Spleen (tissue), 11 donors: ENCODE measurements around the gene CHD3. TPM values are rescaled to one million over a fixed set of nuclear protein-coding genes. Genes with fewer than 3 reads are reported as not detected.
A peak's percentile ranks its signal among the peaks of the same experiment; 100 is the strongest.

Experiments used
- DNase-seq: peaks from one replicate; pipeline ENCODE4 v3.0.0-alpha.2; 2020
- H3K27ac ChIP-seq, 8 donors: fragments of 200-600 bp; sonication (generic) in 7 of 8; 1 replicate in 4 of 8; 2 replicates in 4 of 8; pipeline versions ENCODE4 v1.5.0 to v1.8.0; 2016 to 2021; ENCODE audit warnings: inconsistent platforms in 4 of 8, mild to moderate bottlenecking in 4 of 8, moderate library complexity in 1 of 8
- H3K27me3 ChIP-seq, 7 donors: fragments of 200-600 bp; sonication (generic) in 6 of 7; replicated peaks in 1 of 7; 1 replicate in 4 of 7; 2 replicates in 3 of 7; pipeline versions ENCODE4 v1.5.0 to v1.8.0; 2016 to 2021; ENCODE audit warnings: inconsistent platforms in 3 of 7, mild to moderate bottlenecking in 1 of 7
- H3K36me3 ChIP-seq, 6 donors: fragments of 200-600 bp; sonication (generic) in 5 of 6; 1 replicate in 4 of 6; 2 replicates in 2 of 6; pipeline versions ENCODE4 v1.5.0 to v1.8.0; 2016 to 2021; ENCODE audit warnings: inconsistent platforms in 2 of 6
- H3K4me1 ChIP-seq, 6 donors: fragments of 200-600 bp; sonication (generic) in 5 of 6; 1 replicate in 3 of 6; 2 replicates in 3 of 6; pipeline versions ENCODE4 v1.5.0 to v1.8.0; 2016 to 2021; ENCODE audit warnings: inconsistent platforms in 3 of 6
- H3K4me3 ChIP-seq, 8 donors: fragments of 200-600 bp; sonication (generic) in 7 of 8; 1 replicate in 4 of 8; 2 replicates in 4 of 8; pipeline versions ENCODE4 v1.5.0 to v1.8.0; 2016 to 2021; ENCODE audit warnings: inconsistent platforms in 4 of 8, mild to moderate bottlenecking in 4 of 8, moderate library complexity in 2 of 8
- H3K9me3 ChIP-seq, 8 donors: fragments of 200-600 bp; sonication (generic) in 7 of 8; 1 replicate in 4 of 8; 2 replicates in 4 of 8; pipeline versions ENCODE4 v1.5.0 to v1.8.0; 2016 to 2021; ENCODE audit warnings: inconsistent platforms in 4 of 8
- POLR2A ChIP-seq, 3 donors: fragments of 450-650 bp; IDR thresholded peaks; one replicate each; pipeline ENCODE4 v1.5.1; 2017; ENCODE audit warnings: antibody characterized with exemption in 3 of 3, mild to moderate bottlenecking in 1 of 3
- POLR2AphosphoS5 ChIP-seq, 3 donors: sonication (generic); formaldehyde crosslinking; IDR thresholded peaks; one replicate each; pipeline ENCODE4 v1.5.1; 2017; ENCODE audit warnings: antibody characterized with exemption in 3 of 3
- WGBS, 5 donors: extraction: QIAGEN DNeasy Blood & Tissue Kit in 3 of 5; methylation state at CpG; one replicate each; pipeline versions ENCODE4 v1.1.5 to v1.1.7; 2013 to 2018; 5-methylcytosine and 5-hydroxymethylcytosine counted together
- intact Hi-C: fragments of 100-400 bp; cut with DNase I; formaldehyde crosslinking; loops from one replicate; pipeline ENCODE4 v1.15.0; 2023; ENCODE audit warnings: low total_unique reads
- polyA plus RNA-seq, 3 donors: library from polyadenylated mRNA; stranded (reverse); fragments of 200-250 nt; gene quantifications; one replicate each; pipeline ENCODE4 v1.2.1, GENCODE V29; 2013
- total RNA-seq, 7 donors: library from RNA; depleted of rRNA in 3 of 7; stranded (reverse); fragments of >200 nt in 3 of 7; fragmentation: NEBNext Ultra II Directional in 4 of 7; extraction: Animal tissue kit (Norgen Biotek cat#: 25700) in 4 of 7; gene quantifications; one replicate each; pipeline versions ENCODE4 v1.1.0 to v1.2.1, GENCODE V29; 2016 to 2021
- TF ChIP-seq, protein P1 (sequence below), 11 experiments: fragments of 200-600 bp in 7 of 11; fragments of 450-650 bp in 4 of 11; sonication (generic) in 4 of 11; IDR thresholded peaks in 8 of 11; conservative IDR thresholded peaks in 3 of 11; 1 replicate in 7 of 11; 2 replicates in 4 of 11; pipeline versions ENCODE4 v1.4.0 to v1.8.0; 2016 to 2021; ENCODE audit warnings: antibody characterized with exemption in 11 of 11, inconsistent platforms in 4 of 11, mild to moderate bottlenecking in 1 of 11
- donor health status: healthy with polysubstance abuse.
- donor health status: DM: no; HTN: no; CAD: no; lungs with moderate emphysema.
- donor health status: DM: no; HTN: no; CAD: no.
- donor health status: Bipolar disorder and iron deficiency.
- donor health status: healthy.
- donor health status: DM: no; HTN: no; CAD: no.
- donor health status: DM: yes; HTN: yes; CAD: no.

The CHD3 gene
- total and polyA plus RNA-seq, 10 donors, result 37.0 to 117 (median 82.5) TPM

DNA sequence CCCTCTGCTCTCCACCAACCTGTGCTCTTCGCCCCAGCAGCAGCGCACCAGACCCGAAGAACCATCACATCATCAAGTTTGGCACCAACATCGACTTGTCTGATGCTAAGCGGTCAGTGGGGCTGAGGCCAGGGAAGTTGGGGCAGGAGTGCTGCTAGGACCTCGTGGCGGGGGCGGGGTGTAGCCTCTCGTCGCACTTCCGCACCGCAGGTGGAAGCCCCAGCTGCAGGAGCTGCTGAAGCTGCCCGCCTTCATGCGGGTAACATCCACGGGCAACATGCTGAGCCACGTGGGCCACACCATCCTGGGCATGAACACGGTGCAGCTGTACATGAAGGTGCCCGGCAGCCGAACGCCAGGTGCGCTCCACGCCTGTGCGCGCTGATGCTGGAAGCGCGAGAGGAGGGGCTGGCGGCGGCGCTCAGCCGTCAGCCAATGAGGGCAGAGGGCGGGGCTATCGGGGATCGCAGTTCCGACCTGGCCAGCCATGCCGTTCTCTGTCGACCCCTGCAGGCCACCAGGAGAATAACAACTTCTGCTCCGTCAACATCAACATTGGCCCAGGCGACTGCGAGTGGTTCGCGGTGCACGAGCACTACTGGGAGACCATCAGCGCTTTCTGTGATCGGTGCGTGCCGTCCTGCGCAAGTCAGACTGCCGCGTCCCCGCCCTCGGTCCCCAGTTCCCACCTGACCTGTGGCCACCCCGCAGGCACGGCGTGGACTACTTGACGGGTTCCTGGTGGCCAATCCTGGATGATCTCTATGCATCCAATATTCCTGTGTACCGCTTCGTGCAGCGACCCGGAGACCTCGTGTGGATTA, 36.9 kb upstream of the CHD3 start:
- Histone ChIP-seq H3K4me3 (peak overlapping the region in 7 of 8 donors; percentile 19 to 67 (median 36)), H3K4me1 (peaks cover 27 to 94% (median 45%) of the 10 kb centered on the region in 6 donors), H3K9me3 (no peaks in the 10 kb centered on the region), H3K27ac (peak overlapping the region in 7 of 8 donors; percentile 22 to 79 (median 59)), H3K36me3 (peaks cover 3 to 95% (median 72%) of the 10 kb centered on the region in 6 donors), H3K27me3 (no peaks in the 10 kb centered on the region)
- peak; percentile 98 for DNase-seq
- 22 to 33% (median 25%) methylated on average over 26 to 60 of the region's 60 CpGs for WGBS, 5 donors
- intact Hi-C loops, result no loop called here
- TF ChIP-seq POLR2A (IDR thresholded peaks at IDR 0.05), result peak in 1 of 3 donors; percentile 58
- TF ChIP-seq, protein P1, sequence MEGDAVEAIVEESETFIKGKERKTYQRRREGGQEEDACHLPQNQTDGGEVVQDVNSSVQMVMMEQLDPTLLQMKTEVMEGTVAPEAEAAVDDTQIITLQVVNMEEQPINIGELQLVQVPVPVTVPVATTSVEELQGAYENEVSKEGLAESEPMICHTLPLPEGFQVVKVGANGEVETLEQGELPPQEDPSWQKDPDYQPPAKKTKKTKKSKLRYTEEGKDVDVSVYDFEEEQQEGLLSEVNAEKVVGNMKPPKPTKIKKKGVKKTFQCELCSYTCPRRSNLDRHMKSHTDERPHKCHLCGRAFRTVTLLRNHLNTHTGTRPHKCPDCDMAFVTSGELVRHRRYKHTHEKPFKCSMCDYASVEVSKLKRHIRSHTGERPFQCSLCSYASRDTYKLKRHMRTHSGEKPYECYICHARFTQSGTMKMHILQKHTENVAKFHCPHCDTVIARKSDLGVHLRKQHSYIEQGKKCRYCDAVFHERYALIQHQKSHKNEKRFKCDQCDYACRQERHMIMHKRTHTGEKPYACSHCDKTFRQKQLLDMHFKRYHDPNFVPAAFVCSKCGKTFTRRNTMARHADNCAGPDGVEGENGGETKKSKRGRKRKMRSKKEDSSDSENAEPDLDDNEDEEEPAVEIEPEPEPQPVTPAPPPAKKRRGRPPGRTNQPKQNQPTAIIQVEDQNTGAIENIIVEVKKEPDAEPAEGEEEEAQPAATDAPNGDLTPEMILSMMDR (IDR thresholded peaks at IDR 0.05 in 8 of 11, conservative IDR thresholded peaks at IDR 0.05 in 3 of 11), result peak; percentile 91 to 99 (median 97)
- peak; percentile 89 to 94 (median 92) for TF ChIP-seq POLR2AphosphoS5 (IDR thresholded peaks at IDR 0.05)

DNA sequence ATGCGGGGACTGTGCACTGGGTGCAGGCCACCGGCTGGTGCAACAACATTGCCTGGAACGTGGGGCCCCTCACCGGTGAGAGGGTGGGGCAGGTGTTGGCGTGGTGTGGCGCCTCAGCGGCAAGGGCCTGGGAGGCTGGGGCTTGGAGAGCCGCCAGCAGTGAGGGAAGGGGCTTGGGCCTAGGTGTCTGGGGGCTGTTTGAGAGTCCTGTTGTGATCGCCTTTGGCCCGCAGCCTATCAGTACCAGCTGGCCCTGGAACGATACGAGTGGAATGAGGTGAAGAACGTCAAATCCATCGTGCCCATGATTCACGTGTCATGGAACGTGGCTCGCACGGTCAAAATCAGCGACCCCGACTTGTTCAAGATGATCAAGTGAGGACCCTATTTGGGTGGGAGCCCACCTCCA, 36.3 kb upstream of the CHD3 start:
- Histone ChIP-seq H3K36me3 (peaks cover 3 to 89% (median 67%) of the 10 kb centered on the region in 6 donors), H3K27ac (peak overlapping the region in 7 of 8 donors; percentile 0 to 79 (median 59)), H3K4me3 (peak overlapping the region in 1 of 8 donors; percentile 67), H3K9me3 (no peaks in the 10 kb centered on the region), H3K4me1 (peaks cover 30 to 94% (median 48%) of the 10 kb centered on the region in 6 donors), H3K27me3 (no peaks in the 10 kb centered on the region)
- intact Hi-C loops, result no loop called here
- no peak for DNase-seq
- TF ChIP-seq POLR2A (IDR thresholded peaks at IDR 0.05), result no peak
- TF ChIP-seq, protein P1 (IDR thresholded peaks at IDR 0.05 in 8 of 11, conservative IDR thresholded peaks at IDR 0.05 in 3 of 11), result no peak
- 81 to 91% (median 84%) methylated on average over 16 to 20 of the region's 20 CpGs for WGBS, 5 donors

DNA sequence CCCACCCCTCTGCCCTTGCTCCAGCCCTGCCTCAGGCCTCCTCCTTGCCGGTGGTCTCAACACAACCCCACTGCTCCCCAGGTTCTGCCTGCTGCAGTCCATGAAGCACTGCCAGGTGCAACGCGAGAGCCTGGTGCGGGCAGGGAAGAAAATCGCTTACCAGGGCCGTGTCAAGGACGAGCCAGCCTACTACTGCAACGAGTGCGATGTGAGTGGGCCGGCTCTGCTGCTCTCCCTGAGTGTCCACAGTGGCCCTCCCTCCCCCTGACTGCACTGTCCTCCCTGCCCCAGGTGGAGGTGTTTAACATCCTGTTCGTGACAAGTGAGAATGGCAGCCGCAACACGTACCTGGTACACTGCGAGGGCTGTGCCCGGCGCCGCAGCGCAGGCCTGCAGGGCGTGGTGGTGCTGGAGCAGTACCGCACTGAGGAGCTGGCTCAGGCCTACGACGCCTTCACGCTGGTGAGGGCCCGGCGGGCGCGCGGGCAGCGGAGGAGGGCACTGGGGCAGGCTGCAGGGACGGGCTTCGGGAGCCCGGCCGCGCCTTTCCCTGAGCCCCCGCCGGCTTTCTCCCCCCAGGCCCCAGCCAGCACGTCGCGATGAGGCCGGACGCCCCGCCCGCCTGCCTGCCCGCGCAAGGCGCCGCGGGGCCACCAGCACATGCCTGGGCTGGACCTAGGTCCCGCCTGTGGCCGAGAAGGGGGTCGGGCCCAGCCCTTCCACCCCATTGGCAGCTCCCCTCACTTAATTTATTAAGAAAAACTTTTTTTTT, 35.5 kb upstream of the CHD3 start:
- 89 to 94% (median 91%) methylated on average over 31 to 51 of the region's 51 CpGs for WGBS, 5 donors
- Histone ChIP-seq H3K4me1 (peaks cover 30 to 92% (median 51%) of the 10 kb centered on the region in 6 donors), H3K9me3 (no peaks in the 10 kb centered on the region), H3K27ac (peak overlapping the region in 3 of 8 donors; percentile 38 to 67 (median 61)), H3K36me3 (peaks cover 3 to 81% (median 60%) of the 10 kb centered on the region in 6 donors), H3K4me3 (no peak overlapping the region), H3K27me3 (no peaks in the 10 kb centered on the region)
- no peak for TF ChIP-seq POLR2A (IDR thresholded peaks at IDR 0.05)
- TF ChIP-seq, protein P1 (IDR thresholded peaks at IDR 0.05 in 8 of 11, conservative IDR thresholded peaks at IDR 0.05 in 3 of 11), result peak in 1 of 11 experiments; percentile 7
- peak; percentile 26 to 72 (median 41) for TF ChIP-seq POLR2AphosphoS5 (IDR thresholded peaks at IDR 0.05)
- peak; percentile 85 for DNase-seq
- intact Hi-C loops, result no loop called here
